PC-9 (cell line): ENCODE data around the gene MMP13.

Experiments used
- EZH2 ChIP-seq: fragments of 200-600 bp; sonication (generic); IDR thresholded peaks from 2 replicates; pipeline ENCODE4 v1.8.0; 2017; ENCODE audit warnings: antibody characterized with exemption, low read depth
- TF ChIP-seq, protein P1 (sequence below): fragments of 200-600 bp; sonication (generic); conservative IDR thresholded peaks from 2 replicates; pipeline ENCODE4 v1.6.1; 2017; ENCODE audit warnings: mixed run types, antibody characterized with exemption, mild to moderate bottlenecking, moderate library complexity

DNA sequence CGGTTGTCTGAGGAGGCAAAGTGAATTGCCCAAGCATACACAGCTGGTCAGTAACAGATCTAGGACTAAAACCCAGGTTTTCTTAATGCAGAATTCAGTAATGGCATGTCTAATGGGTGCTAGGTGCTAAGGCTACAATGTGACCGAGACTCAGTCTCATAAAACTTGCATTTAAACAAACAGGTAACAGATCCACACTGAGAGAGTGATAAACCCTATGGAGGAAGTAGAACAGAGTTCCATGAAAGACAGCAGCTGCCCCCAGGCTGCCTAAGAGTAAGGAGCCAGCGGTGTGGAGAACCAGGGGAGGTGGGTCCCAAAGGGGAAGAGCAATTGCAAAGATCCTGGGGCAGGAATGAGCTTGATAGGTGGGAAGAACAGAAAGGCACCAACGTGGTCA, 27.3 kb downstream of the MMP13 start:
- TF ChIP-seq, protein P1, sequence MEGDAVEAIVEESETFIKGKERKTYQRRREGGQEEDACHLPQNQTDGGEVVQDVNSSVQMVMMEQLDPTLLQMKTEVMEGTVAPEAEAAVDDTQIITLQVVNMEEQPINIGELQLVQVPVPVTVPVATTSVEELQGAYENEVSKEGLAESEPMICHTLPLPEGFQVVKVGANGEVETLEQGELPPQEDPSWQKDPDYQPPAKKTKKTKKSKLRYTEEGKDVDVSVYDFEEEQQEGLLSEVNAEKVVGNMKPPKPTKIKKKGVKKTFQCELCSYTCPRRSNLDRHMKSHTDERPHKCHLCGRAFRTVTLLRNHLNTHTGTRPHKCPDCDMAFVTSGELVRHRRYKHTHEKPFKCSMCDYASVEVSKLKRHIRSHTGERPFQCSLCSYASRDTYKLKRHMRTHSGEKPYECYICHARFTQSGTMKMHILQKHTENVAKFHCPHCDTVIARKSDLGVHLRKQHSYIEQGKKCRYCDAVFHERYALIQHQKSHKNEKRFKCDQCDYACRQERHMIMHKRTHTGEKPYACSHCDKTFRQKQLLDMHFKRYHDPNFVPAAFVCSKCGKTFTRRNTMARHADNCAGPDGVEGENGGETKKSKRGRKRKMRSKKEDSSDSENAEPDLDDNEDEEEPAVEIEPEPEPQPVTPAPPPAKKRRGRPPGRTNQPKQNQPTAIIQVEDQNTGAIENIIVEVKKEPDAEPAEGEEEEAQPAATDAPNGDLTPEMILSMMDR = no peak
- TF ChIP-seq EZH2 = no peak
